RCC 7860 (cell line): Measurements from ENCODE around the gene SLC13A2.
"Not testable (repeated sequence)": the region's sequence is repeated elsewhere in the genome, so short reads cannot be mapped to it uniquely, and the experiment has no call there.

ENCODE experiments used
- DNase-seq: peaks from one replicate; pipeline ENCODE4 v3.0.0-alpha.2; 2015; ENCODE audit warnings: low spot score
- FAIRE-seq: peaks from 2 replicates; lab custom pipeline; 2012; peaks lifted over from hg19 to GRCh38; lab: Jason Lieb, UNC

SLC13A2 gene

DNA sequence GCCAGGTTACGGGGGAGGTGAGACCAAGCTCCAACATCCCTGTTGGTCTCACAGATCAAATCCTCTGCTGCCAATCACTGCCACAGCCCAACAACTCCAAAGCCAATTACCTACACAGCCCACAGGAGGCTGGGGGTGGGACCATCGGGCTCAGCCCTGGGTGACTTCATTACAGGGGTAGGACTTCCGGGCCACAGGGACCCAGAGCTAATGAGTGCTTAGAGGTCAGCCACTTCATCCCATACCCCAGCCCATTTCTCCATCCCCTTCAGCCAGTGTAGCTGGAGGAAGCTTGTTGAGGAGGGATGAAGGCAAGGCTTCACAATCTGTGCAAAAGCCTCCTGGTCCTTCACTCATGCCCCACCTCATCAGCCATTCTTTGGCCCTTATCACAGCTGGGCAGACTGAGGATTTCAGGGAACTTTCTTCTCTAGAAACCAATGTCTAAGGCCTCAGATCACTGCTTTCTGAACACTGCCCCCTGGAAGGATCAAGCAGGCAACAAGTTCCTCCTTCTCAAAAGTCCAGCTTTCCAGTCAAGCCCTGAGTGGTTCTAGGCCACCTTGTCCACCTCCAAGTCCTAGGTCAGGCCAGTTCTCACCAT is 38.5 kb downstream of the SLC13A2 start:
- no peak for DNase-seq
- no peak for FAIRE-seq

DNA sequence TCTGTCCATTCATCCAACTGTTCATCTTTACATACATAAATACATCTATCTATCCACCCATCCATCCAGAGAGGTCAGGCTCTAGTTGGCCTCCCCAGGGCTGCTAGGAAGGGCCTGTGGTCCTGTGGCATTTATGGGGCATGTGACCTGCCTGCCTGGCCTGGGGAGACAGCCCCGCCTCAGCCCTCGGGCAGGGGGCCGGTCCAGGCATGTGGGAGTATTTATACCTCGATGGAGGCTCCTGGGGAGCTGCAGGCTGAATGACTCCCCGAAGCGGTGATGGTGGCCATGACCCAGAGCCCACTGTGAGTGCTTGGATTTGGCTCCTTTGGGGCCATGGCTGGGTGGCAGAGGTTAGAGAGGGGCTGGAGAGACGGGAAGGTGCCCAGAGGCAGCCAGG is 40.0 kb downstream of the SLC13A2 start:
- DNase-seq (no peak), FAIRE-seq (no peak)

DNA sequence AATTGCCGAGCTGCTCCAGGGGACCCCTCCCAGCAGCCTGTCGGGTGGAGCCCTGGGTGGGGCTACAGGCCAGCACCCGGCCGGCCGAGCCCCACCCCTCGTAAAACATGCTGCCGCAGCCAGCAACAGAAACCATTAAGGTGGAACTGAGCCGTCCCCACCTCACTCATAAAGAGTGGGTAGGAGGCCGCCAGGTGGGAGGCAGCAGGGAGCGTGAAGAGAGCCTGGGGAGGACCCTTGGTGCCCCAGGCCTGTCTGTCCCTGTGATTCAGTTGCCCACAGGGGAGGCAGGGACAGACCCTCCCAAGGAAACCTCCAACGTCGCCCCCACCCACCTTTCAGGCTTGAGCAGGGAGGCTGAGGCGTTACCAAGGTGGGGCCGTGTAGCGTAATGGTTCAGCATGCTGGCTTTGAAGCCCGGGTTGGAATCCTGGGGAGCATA is 41.1 kb downstream of the SLC13A2 start:
- no peak for DNase-seq
- FAIRE-seq, result no peak

DNA sequence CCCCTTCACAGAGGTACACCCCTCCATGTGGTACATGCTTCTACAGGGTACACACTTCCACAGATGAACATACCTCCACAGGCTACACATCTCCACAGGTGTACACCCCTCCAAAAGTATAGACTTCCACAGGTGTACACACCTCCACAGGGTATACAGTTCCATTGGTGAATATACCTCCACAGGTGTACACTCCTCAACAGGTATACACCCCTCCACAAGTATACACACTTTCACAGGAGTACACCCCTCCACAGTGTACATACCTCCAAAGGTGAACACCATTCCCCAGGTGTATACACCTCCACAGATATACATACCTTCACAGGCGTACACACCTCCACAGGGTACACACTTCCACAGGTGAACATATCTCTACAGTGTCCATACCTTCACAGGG is 42.1 kb downstream of the SLC13A2 start:
- DNase-seq (no peak), FAIRE-seq (no peak)

DNA sequence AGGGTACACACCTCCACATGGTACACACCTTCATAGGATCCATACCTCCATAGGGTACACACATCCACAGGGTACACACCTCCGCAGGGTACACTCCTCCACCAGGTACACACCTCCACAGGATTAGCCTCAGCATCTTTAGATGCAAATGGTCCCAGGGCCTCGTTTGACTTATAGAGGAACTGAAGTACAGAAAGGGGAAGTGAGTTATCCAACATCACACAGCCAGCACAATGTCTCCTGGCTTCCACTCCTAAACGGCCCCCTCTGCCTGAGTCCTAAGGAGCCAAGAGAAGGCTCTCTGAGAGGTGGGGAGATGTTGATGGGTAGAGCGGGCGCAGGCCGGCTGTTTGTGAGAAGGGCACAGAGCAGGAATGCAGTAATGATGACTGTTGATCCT is 44.7 kb downstream of the SLC13A2 start:
- no peak for FAIRE-seq
- DNase-seq, result no peak

DNA sequence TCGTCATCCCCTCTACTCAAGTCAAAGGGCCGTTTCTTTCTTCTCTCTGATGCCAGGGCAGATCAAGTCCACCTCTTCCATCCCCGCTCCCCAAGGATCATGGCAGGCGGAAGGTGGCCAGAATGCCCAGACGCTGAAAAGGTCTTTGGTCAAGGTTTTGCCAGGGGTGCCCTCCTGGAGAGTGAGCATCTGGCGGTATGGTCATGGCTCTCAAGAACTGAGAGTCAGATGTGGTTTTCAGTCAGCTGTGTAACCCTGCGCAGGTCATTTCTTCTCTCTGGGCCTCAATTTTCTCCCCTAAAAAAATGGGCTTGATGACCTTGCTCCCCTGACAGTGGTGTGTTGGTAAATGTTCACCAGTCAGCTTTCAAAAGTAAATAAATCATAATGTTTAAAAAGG is 45.1 kb downstream of the SLC13A2 start:
- FAIRE-seq (no peak), DNase-seq (no peak)

DNA sequence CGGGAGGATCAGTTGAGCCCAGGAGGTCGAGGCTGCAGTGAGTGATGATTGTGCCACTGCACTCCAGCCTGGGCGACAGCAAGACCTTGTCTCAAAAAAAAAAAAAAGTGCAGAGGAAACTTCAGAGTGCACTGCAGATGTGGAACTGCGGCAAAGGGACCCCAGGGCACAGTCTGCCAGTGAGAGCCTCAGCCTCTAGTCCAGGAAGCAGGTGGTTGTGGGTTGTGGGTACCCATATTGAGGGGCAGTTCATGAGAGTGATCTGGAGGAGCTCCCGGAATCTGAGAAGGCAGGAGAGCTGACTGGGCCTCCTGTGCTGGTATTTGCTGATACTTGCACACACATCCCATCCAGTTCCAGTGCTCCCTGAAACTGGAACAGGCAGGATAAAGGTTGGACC is 45.8 kb downstream of the SLC13A2 start:
- no peak for FAIRE-seq
- no peak for DNase-seq

DNA sequence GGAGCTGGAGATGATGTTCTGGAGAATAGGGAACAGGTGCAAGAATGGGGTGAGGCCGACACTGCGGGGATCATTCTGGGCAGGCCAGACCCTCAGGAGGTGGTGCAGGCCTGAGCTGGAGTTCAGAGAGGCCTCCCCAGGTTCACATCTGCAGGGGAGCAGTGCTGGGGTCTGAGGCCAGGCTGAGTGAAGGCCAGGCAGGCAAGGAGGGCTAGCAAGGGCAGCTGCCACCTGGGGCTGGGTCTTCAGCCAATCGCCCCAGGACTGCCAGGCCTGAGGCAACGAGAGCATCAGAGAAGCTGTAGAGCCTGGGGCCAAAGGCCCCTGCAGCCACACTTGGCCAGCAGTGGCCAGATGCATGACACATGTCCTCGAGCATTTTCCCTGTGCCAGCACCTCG is 47.2 kb downstream of the SLC13A2 start:
- DNase-seq (no peak), FAIRE-seq (no peak)

DNA sequence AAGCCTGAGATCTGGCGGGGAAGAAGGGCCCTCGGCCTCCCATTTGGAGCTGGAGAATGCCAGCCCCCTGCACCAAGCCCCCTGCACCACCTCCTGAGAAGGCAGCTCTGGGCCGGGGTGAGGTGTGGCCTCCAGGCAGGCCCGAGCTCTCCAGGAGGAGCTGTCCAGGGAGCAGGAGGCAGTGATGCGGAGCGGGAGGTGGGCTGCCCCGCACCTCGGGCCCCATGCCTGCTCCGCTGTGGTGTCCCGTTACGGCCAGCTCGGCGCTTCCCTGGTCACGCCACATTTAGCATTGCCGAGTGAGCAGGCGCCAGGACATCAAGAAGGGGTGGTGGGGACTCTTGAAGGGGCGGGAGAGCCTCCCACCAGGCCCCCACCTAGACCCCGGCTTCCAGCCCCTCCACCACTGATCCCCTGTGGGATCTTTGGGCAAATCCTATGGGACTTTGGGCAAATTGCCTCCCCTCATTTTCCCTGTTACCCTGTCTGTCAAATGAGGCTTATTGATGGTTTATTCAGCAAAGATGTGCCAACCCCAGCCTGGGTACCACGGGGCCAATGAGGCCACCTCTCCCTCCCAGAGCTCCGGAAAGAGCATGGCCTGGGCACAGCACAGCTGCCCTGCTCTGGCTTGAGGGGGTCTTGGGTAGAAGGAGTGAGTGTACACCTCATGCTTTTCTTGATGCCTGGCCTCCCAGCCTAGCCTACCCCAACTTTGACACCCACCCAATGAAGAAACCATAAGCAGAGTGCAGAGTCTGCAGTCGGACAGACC is 48.1 kb downstream of the SLC13A2 start:
- DNase-seq (no peak), FAIRE-seq (no peak)

DNA sequence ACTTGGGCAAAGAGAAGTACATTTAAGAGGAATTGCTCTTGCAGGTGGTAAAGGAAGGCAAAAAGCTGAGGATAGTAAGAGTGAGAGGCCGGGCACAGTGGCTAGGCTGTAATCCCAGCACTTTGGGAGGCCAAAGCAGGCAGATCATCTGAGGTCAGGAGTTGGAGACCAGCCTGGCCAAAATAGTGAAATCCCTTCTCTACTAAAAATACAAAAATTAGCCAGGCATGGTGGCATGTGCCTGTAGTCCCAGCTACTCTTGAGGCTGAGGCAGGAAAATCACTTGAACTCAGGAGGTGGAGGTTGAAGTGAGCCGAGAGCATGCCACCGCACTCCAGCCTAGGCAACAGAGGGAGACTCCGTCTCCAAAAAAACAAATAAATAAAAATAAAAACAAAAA is 48.8 kb downstream of the SLC13A2 start:
- not testable (repeated sequence) for FAIRE-seq, DNase-seq

DNA sequence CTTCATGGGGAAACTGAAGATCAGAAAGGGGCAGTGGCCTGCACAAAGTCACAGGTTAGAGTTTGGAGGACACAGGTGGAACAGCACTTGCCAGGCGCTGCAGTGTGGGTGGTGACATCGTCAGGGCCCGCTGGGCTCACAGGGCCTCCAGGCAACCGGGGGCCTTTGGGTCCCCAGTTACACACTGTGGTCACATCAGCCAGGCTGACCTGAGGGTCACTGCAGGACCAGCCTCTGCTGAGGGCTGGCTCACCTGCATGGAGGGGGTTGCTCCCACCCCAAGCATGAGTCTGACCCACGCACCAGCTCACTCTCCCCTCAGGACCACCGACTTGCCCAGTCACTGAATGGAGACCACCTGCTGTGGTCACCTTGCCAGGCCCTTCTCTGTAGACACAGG is 49.7 kb downstream of the SLC13A2 start:
- no peak for FAIRE-seq
- DNase-seq, result no peak

DNA sequence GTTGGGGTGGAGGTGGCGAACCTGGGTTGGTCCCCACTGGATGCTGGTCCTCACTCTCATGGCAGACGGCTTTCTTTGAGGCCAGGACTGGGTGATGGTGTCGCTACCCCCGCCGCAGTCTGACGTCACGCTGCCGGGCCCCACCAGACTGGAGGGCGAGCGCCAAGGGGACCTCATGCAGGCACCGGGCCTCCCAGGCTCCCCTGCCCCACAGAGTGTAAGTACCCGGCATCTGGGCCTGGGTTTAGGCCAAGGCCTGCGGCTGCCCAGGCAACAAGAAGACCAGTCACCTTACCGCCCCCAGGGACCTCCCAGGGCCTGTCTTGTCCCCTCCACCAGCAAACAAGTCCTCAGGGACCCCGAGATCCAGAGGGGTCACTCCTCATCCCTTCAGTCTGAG is 50.4 kb downstream of the SLC13A2 start:
- DNase-seq (no peak), FAIRE-seq (no peak)

DNA sequence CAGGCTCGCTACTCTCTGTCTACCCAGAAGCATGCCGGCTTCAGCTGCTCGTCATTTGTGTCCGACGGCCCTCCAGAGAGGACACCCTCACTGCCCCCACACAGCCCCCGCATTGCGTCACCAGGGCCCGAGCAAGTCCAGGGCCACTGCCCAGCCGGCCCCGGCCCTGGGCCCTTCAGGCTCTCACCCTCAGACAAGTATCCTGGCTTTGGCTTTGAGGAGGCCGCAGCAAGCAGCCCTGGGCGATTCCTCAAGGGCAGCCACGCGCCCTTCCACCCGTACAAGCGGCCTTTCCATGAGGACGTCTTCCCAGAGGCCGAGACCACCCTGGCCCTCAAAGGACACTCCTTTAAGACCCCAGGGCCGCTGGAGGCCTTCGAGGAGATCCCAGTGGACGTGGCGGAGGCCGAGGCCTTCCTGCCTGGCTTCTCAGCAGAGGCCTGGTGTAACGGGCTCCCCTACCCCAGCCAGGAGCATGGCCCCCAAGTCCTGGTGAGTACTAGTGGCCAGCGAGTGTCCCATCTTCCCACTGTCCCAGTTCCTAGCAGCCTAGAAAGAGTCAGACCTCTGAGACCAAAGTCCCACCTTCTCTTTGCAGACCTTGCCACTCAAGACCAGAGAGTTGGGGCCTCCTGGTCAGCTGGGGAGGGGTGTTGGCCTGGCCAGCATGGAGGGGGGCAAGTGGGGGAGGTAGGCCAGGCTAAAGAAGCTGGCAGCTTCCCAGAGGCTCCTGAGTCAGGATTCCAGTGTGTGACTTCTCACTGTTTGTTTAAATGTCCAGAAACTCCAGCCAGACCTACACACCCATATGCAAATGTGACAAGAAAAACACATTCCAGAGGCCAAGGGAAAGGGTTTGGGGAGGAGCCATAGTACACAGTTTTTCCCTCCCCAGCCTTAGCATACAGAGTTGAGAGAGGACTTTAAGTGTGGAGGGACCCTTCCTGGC is 51.3 kb downstream of the SLC13A2 start:
- DNase-seq, result no peak
- no peak for FAIRE-seq

DNA sequence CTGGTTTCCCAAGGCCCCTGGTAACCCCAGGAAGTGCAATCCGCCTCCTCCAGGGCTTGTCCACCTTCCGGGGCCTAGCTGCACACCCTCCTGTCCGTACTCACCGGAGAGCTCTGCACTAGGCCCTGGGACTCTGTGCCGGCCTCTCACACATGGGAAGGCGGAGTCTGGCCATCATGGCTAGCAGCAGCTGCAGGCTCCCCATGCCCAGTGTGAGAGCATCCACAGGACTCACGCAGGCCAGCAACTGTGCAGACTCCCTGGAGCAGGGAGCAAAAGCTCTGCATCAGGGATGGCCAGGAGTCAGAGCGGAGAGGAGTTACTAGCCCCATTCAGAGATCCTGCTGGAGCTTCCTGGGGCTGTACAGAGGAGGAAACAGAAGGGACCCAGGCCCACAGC is 52.9 kb downstream of the SLC13A2 start:
- DNase-seq (no peak), FAIRE-seq (no peak)

DNA sequence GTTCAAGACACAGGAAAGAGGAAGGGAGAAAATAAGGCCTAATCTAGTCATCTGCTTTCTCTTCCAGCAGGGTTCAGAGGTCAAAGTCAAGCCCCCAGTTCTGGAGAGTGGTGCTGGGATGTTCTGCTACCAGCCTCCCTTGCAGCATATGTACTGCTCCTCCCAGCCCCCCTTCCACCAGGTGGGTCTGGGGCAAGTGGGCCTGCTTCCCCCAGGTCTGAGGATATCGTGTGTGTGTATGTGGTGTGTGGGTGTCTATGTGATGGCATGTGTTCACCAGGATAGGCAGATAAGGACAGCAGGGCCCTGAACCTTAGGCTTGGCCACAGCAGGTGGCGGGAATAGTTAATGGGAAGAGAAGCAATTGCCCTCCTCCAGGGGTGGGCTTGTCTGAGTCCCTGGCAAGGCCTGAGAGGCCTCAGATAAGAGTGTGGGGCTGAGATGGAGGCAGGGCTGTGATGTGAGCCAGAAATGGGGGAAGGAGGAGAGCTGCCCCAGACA is 53.8 kb downstream of the SLC13A2 start:
- FAIRE-seq (no peak), DNase-seq (no peak)

DNA sequence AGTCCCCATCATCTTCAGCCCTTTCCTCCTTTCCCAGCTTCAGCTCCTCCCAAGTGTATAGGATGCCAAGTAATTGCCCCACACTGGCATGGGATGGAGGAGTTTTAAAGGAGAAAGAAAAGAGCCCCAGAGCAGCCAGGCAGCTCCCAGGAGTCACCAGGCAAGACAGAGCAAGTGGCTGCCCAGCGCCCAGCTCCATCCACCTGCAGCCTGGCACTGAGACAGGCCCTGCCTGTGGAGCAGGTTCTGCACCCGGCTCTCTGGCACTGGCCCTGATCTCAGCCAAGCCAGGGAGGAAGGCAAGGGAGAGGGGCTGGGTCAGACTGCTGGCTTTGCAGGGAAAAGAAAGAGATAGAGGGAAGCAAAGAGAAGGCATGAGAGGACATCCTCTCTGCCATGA is 54.4 kb downstream of the SLC13A2 start:
- DNase-seq (no peak), FAIRE-seq (no peak)

DNA sequence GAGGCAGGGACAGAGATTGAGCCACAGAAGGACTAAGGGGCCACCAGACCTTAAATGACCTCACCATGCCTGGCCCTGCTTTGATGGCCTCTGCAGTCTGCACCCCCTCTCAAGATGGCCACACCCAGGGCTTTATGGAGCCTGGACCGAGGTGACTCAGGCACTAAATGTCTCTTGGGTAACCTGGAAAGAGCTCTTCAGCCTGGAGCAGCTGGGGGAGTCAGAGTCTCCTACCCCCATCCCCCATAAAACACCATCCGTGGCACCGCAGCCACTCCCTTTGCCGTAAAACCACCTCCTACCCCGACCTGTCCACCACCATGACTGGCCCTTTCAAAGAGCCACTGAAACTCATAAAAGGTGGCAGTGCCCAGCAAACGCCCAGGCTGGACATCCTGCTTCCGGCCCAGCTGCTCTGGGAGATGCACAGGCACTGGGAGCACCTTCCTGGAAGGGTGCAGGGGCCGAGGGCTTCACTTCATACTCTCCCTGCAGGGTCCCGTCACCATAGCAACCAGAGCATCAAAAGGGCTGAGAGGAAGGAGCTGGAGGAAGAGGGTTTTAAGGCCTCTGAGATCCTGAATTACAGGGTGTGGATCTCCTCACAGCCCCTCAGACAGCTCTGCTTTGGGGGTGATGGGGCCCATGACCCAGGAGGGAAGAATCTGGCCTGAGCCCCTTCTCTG is 55.0 kb downstream of the SLC13A2 start:
- FAIRE-seq (no peak), DNase-seq (no peak)

DNA sequence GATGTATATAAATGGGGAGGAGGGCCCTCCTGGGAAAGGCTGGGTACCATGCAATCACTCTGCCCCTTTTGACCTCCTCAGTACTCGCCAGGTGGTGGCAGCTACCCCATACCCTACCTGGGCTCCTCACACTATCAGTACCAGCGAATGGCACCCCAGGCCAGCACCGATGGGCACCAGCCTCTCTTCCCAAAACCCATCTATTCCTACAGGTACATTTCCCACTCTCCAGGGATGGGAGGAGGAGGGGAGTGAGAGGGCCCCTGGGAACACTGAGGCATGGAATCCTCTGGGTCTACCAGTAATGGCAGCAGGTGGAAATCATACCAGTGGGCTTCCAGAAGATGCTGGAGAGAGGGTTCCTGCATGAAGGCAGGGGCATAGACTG is 55.6 kb downstream of the SLC13A2 start:
- no peak for FAIRE-seq
- no peak for DNase-seq

DNA sequence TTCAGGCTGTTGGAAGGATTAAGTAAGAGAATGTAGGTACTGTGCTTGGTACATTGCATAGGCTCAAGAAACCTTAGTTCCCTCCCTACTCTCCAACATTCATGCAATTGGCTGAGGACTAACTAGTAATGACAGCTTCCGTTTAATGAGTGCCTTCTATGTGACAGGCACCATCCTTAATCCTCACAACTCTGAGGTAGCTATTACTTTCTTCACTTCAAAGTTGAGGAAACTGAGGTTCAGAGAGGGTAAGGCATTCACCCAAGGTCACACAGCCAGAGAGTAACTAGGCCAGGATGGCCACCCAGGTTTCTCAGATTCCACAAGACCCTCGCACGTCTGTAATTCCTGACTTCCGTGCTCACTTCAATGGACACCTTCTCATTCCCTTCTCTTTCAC is 56.8 kb downstream of the SLC13A2 start:
- DNase-seq, result no peak
- no peak for FAIRE-seq

DNA sequence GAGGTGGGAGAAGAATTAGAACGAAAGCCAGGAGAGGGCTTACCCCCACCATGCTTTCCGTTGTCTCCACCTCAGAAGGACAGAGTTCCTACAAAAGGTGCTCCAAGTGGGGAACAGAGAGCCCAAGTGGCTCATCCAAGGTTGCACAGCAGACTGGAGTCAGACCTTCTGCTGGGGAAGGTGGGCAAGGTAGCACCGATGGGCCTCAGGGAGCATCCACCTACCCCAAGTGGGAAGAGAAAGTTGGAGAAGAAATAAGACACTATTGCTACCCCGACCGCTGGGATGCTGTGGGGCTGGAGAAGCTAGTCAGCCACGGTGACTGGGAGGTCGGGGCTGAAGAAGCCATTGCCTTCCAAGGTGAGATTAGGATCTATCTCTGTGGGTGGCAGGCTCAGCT is 57.5 kb downstream of the SLC13A2 start:
- no peak for FAIRE-seq
- DNase-seq, result no peak
